NOMO-1 (cell line): ENCODE results near the gene TBC1D8.

Experiments
- DNase-seq, 2 experiments: peaks; one replicate each; lab custom pipeline; 2025; ENCODE audit not compliant: unreplicated experiment in 2 of 2; lab: John Stamatoyannopoulos, UW

Gene TBC1D8

DNA sequence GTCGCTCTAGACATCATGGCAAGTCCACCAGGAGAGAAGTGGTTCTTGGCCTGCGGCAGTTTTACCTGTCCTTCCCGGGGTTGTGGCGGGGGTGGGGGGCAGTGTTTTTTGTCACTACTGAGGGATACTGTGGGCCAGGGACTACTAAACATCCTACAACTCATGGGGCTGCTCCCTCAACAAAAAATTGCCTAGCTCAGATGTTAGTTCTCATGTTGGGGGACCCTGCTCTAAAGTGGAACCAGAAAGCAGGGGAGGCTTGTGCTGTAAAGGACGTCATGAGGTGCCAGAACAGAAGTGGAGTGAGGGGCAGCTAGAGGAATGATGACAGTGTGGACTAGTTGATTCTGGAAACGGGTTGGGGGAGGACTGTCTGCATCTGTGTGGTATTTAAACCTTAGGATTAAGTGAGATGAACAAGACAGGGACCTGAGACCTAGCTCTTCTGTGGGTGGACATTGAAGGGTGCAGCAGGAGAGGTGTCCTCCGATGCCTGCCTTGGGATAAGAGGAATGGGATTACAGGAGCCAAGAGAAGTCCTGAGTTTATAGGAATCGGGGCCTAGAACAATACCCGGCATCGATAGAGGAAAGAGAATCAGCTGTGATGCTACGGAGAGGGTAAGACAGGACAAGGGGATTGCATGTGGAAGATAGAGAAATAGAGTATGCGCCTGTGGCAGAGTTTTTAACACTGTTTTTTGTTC is 146.4 kb downstream of the TBC1D8 start:
- no peak for DNase-seq

DNA sequence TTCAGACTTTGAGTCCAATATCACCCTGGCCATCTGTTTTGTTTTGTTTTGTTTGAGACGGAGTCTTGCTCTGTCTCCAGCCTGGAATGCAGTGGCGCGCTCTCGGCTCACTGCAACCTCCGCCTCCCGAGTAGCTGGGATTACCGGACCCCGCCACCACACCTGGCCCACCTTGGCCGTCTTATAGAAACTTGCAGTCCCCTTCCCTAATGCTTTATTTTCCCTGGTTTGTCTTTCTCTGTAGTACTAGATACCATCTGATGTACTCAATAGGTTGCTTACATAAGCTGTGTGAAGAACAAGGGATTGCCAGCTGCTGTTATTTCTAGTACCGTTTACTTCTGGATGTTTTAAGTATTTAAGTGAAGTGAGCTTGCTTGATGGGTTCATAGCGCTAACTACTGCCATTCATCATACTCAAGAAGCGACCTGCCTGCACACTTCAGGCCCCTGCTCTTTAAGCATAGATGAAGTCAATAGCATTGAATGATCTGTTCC is 147.9 kb downstream of the TBC1D8 start:
- DNase-seq, result peak in 1 of 2 experiments; percentile 8

DNA sequence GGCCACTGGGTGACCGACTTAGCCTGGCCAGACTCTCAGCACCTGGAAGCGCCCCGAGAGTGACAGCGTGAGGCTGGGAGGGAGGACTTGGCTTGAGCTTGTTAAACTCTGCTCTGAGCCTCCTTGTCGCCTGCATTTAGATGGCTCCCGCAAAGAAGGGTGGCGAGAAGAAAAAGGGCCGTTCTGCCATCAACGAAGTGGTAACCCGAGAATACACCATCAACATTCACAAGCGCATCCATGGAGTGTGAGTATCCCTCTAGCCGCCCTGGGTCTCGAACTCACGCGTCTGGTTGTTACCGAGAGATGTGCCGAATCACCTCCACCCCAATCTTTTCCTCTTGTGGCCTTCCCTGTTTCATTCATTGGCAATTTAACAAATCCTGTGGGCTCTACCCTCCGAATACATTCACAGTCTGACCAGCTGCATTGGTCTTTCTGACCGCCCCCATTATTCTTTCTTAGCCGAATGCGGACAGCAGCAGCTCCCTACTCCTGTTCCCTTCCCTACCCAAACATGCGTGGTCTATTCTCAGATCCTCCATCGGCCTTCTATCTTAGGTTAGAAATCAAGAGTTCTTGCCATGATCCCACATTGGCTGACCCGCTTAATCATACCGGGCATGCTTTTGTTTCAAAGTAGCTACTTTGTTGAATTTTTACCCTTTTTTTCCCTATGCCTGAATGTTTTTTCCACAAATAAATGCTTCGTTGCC is 148.5 kb downstream of the TBC1D8 start:
- peak in 1 of 2 experiments; percentile 22 for DNase-seq

DNA sequence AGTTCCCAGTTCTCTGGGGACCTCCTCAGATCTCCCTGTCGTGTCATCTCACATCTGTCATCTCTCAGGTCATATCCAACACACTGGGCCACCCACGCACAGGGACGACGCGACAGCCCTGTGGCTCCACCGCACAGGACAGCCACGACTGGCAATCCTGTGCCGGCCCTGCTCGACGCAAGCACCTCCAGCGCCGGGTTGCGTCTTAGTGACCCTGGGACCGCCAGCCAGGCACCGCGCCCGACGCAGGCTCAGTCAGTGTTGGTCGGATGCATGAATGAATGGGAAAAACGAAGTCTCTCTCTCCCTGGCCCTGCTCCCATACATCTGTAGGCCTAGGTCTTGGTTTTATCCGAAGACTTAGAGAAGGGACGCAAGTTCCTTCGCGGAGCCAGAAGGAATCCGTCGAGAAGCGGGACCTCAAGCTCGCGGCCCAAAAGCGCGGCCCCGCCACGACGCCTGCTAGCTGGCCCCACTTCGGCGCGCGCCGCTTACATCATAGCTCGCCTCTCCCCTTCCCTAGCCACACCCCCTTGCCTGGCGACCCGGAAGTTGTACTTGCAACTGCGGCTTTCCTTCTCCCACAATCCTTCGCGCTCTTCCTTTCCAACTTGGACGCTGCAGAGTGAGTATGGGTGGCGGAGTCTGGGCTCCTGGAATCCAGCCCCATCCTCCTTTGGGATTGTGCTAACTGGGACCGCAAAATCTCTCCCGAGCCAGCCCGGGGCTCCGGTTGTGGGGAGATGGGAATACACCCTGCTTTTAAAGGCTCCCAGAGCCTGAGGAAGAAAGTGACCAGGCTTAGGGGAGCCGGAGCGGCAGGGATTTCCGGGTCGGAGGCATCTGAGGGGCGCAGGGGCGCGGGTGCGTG is 149.3 kb downstream of the TBC1D8 start, which contains the start of gene RPL31:
RPL31 (plus strand) TSS at position 599 of the 871 bp plus-strand sequence. CDS start 413 bp downstream, outside the sequence.
- DNase-seq, result peak; percentile 96 to 99

DNA sequence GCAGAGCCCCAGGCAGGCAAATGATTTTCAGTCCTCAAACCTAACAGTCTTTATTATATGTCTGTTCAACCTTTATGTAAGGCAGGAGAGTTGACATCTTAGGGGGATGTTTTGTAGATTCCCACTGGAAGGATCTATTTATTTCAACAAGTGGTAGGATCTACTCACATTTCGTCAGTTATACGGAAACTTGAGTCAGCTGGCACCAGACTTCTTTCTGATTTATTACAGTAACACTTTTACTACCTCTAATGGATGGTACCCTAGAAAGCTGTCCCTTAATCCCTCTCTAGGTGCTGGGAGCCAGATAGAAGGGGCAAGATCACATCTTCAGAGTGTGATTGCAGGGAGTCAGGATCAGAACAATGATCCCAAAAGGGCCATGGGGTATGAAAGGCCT is 151.2 kb downstream of the TBC1D8 start:
- DNase-seq, result no peak

DNA sequence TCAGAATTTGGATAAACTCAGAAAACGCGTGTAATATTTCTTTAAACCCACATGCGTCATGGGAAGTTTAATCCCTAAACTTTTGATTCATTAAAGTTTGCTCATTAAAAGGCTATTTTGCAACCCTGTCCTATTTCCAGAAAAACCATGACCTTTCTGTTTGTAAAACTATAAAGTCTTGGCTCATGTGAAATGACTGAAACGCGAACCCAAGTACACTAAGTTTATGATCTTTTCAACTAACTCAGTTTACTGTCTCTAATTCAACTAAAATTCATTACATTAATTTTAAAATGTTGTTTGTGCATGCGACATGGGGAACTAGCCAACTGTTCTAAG is 153.0 kb downstream of the TBC1D8 start:
- no peak for DNase-seq

DNA sequence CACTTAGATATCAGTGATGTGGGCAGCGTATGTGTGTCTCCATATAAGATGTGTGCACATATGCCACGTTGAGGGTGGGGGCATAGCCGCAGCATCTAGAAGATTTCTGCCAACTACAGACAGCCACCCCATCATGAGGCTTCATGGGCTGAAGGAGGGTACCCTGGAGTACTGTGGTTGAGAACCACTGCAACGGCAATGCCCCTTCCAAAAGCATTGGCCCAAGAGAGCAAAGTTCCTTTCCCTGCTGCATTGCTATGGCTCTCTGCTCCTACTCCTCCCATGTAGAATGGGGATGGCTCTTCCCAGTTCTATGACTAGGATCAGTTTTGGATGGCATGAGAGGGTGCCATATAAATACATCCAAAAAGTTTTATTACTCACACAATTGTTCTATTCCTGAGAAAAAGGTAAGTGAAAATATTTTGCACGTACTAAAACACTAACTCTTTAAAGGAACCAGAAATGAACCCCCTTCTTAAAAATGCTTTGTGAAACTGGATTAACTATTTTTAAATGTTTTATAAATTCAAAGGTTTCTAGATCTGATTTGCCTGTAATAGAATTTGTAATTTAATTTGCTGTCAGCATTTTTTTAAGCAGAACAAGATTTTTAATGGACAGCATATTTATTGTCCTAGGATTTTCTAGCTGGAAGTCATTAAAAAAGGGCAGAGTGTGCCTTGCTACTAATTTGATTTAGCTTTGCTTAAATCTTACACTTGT is 153.5 kb downstream of the TBC1D8 start:
- DNase-seq, result no peak

DNA sequence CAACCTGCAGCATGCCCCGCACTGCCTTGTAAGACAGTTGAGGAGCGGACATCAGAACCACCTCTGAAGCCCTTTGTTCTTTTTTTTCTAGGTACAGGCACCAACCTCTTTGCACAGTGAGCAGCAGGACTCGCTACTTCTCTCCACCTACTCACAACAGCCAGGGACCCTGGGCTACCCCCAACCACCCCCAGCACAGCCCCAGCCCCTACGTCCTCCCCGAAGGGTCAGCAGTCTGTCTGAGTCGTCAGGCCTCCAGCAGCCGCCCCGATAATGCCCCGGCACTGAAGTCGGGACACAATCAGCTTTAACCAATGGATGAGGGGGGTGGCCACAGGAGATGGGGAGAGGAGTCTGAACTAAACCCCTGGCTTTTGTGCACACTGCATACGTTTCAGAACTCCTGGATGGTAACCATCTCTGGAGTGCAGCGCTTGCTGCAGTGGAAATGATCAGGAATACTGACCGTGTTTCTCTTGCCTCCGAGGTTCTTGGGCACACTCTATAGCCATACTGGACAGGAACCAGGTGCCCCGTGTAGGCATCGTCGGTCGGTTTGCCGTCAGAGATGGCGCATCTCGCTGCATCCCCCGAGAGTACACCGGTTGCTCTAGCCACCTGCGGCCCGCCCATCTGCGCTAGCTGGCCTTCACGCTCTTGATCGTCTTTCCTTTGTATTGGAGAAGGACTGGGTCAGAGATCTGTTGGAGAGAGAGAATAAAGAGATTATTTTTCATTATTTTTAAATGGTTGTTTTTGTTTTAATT is 155.7 kb downstream of the TBC1D8 start:
- no peak for DNase-seq

DNA sequence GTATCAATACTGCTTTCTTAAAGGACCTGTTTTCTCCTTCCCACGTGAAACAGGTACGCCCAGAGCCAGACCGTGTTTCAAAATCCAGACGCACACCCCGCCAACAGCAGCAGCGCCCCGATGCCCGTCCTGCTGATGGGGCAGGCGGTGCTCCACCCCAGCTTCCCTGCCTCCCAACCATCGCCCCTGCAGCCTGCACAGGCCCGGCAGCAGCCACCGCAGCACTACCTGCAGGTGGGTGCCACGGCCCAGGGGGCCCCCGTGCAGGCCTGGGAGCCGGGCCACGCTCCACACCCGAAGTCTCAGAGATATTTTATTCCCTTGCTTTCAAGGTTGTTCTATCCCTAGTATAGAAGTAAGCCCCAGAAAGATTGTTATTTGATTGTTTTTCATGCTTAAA is 157.9 kb downstream of the TBC1D8 start:
- no peak for DNase-seq

DNA sequence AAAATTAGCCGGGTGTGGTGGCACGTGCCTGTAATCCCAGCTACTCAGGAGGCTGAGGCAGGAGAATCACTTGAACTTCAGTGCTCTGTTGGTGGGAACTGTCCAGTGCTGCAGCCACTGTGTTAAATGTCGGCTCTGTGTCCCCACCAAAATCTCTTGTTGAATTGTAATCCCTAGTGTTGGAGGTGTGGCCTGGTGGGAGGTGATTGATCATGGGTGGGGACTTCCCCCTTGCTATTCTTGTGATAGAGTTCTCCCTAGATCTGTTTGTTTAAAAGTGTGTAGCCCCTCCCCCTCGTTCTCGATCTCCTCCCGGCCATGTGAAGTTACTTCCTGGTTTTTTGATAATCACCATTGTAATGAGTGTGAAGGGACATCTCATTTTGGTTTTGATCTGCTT is 158.9 kb downstream of the TBC1D8 start:
- peak in 1 of 2 experiments; percentile 14 for DNase-seq

DNA sequence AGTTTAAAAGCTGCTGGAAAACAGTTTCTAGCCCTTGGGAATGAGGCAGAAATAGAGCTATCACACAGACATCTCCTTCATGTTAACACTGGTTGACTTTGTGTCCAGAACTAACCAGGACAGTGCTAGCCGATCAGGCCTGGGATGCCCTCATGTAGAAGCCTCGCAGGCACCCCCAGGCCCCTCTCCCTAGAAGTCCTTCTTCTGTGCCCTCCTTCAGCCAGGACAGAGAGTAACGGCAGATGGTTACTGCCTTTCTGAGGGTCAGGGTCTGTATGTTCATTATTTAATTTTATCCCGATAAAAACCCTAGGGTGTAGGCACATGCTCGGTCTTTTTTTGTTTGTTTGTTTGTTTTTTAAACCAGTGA is 159.8 kb downstream of the TBC1D8 start:
- no peak for DNase-seq

DNA sequence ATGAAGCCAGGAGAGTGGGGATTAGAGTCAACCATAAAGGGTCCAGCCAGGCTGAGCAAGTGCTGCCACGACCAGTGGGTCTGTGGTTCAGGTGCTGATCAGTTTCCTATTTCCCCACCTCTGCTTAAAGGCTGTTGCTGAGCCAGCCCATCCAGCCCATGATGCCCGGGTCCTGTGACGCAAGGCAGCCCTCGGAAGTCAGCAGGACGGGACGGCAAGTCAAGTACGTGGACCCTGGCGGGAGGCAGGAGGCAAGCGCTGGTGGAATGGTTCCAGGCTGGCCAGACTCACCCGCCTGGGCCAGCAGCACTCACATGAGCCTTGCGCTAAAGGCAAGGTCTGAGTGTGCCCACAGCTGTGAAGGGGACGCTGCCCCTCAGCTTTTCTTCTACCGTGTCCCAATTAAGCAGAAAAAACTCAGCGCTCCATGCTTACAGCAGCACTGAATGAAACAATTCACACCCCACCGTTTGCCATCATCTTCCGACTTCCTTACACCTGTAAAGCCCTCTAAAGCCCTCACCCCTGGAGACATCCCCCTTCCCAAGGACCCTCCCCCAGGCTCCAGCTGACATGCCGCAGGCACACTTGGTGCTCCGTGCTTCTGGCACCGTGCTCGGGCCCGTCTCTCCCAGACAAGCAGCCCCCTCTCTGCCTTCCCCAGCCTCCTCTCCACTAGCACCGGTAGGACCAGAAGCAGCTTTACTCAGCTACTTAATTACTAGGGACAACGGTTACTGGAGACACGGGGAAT is 160.4 kb downstream of the TBC1D8 start:
- DNase-seq, result no peak

DNA sequence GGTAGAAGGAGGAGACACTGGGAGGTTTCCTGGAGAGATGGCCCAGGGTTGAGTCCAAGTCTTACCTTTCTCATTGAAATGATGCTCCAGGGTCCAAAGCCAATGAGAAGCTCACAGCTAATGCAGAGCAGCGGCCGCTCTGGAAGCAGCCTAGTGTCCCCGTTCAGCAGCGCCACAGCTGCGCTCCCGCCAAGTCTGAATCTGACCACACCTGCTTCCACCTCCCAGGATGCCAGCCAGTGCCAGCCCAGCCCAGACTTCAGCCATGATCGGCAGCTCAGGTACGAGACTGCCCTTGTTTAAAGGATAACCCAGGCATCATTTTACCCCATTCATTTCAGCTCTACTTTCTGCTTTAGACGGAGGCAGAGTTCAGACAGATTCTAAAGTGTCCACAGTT is 161.0 kb downstream of the TBC1D8 start:
- DNase-seq, result no peak

DNA sequence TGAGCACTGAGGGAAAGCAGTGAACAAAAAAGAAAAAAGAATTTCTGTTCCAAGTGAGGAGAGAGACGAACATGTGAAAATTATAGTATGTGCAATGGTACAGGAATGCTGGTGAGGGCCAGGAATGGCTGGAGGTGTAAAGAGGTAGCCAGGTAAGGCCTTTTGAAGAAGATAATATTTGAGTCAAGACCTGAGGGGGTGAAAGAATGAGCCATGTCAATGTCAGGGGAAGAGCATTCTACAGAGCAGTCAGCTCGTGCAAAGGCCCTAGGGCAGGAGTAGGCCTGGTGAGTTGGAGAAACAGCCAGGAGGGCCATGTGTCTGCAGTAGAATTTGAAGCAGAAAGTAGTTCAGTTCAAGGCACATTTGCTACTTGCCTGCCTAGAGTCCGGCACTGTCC is 161.5 kb downstream of the TBC1D8 start:
- no peak for DNase-seq

DNA sequence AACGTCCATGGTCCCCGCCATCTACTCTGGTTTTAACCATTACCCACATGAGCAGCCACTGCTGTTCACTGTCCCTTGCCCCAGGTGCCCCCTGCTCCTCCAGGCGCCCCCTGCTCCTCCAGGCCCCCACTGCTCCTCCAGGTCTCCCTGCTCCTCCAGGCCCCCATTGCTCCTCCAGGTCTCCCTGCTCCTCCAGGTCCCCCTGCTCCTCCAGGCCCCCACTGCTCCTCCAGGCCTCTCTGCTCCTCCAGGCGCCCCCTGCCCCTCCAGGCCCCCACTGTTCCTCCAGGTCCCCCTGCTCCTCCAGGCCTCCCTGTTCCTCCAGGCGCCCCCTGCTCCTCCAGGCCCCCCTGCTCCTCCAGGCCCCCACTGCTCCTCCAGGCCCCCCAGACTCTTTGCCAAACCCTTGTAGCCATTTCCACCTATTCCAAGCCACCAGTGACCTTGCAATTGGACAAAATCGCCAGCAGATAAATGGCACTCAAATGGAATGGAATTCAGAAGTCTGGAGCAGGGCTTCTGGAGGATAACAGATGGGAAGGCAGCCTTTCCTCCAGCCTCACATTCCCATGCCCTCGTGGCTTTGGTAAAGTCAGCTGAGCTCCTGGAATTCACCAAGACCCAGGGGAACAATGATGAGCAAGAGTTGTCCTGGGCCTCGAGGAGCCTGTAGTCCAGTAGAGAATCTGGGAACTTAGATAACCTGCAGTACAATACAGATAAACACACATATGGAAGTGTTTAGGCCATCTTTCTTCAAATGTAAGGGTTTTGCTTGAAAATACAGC is 162.4 kb downstream of the TBC1D8 start:
- DNase-seq, result no peak

DNA sequence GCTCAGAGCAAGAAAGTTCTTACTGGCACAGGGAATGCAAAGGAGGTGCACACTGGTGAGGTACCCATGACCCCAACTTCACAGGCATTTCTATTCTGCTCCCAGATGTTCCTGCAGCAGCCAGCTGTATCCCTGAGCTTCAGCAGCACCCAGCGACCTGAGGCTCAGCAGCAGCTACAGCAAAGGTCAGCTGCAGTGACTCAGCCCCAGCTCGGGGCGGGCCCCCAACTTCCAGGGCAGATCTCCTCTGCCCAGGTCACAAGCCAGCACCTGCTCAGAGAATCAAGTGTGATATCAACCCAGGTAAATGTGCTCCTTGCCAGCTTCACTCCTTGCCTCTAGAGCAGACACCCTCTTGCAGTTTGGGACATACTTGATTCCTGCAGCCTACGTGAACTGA is 163.2 kb downstream of the TBC1D8 start:
- DNase-seq, result no peak

DNA sequence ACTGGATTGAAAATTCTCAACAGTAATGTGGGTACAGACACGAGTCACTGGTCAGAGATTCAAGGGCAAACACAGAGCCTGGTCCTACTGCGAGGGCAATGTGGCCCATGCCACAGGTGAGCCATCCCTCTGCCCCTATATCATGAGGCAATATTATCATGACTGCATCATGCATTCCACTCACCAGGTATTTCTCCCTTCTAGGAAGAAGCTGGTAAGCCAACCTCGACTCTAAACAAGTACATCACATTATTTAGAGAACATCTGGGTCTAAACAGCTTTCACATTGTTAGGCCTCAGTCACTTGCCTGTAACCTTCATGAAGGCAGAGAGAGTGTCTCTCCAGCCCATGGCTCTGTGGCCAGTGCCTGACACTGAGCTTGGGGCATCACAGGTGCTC is 163.6 kb downstream of the TBC1D8 start:
- no peak for DNase-seq

DNA sequence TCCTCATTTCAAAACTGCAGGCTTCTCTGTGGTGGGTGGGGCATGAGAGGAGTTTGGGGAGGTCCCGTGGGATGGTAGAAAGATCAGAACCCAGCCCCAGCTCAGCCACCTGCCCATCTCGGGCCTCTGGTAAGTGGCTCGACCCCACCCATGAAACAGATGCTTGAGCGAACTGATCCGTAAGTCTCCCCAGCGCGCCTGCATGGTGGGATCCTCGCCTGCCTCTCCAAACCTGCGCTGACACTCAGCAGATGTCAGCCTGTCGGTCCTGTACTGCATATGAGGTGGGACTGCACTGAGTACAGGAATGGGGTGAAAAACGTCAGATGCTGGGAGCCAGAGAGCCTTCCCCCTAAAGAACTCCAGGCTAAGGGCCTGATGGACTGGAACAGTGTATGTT is 165.0 kb downstream of the TBC1D8 start:
- no peak for DNase-seq
